Ovary (tissue), 3 donors: Measurements from ENCODE around the gene SBK3.

Source experiments
- CTCF ChIP-seq, 3 donors: fragments of 450-650 bp in 2 of 3; fragments of 200-600 bp in 1 of 3; IDR thresholded peaks; one replicate each; pipeline versions ENCODE4 v1.5.1 to v1.8.0; 2016 to 2022; ENCODE audit warnings: antibody characterized with exemption in 3 of 3, mild to moderate bottlenecking in 1 of 3
- POLR2A ChIP-seq: fragments of 450-650 bp; IDR thresholded peaks from one replicate; pipeline ENCODE4 v1.6.1; 2017; ENCODE audit warnings: antibody characterized with exemption, mild to moderate bottlenecking, moderate library complexity
- donor health status: DM: no; HTN: no; CAD: no.

GRCh38 chr19:55552206-55552605 is 6.9 kb upstream of the SBK3 start:
- TF ChIP-seq CTCF (IDR thresholded peaks at IDR 0.05) (no peak), POLR2A (no peak)
